Measurements from ENCODE around the gene PATZ1.

PATZ1 gene

GRCh38 chr22:31302006-31302405, 44.1 kb downstream of the PATZ1 start:
- TF ChIP-seq, protein P1, sequence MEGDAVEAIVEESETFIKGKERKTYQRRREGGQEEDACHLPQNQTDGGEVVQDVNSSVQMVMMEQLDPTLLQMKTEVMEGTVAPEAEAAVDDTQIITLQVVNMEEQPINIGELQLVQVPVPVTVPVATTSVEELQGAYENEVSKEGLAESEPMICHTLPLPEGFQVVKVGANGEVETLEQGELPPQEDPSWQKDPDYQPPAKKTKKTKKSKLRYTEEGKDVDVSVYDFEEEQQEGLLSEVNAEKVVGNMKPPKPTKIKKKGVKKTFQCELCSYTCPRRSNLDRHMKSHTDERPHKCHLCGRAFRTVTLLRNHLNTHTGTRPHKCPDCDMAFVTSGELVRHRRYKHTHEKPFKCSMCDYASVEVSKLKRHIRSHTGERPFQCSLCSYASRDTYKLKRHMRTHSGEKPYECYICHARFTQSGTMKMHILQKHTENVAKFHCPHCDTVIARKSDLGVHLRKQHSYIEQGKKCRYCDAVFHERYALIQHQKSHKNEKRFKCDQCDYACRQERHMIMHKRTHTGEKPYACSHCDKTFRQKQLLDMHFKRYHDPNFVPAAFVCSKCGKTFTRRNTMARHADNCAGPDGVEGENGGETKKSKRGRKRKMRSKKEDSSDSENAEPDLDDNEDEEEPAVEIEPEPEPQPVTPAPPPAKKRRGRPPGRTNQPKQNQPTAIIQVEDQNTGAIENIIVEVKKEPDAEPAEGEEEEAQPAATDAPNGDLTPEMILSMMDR (IDR thresholded peaks at IDR 0.05; ENCODE audit: extremely low read depth, missing control alignments) = no peak

DNA sequence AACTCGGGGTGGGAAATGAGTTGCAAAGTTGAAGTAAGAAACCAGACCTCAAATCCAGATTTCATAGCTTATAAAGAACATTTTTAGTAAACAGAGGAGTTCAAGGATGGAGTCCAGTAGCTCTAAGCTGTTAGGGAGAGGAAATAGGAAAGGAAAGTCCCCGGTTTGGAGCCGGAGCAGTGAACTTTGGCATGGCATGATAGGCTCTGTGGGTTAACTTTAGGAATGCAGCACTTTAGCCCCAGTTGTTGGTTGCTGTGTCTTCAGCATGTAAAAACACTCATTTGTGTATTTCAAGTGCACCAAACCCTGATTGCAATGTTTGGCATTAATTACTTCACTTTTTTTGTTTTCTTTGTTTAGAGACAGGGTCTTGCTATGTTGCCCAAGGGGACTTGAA, 45.2 kb downstream of the PATZ1 start:
- no peak for DNase-seq (ENCODE audit: low spot score)
- TF ChIP-seq, protein P1 (IDR thresholded peaks at IDR 0.05; ENCODE audit: extremely low read depth, missing control alignments) = no peak

More at GRCh38 chr22:31302006-31302405, 44.1 kb downstream of the PATZ1 start:
- no peak for DNase-seq (ENCODE audit: low spot score)

- no peak for DNase-seq (ENCODE audit: low spot score)
- TF ChIP-seq, protein P1 (IDR thresholded peaks at IDR 0.05; ENCODE audit: extremely low read depth, missing control alignments) = no peak
These were observed 50.1 kb downstream of the PATZ1 start for GRCh38 chr22:31295831-31296657.

- DNase-seq (ENCODE audit: low spot score) = no peak
- TF ChIP-seq, protein P1 (IDR thresholded peaks at IDR 0.05; ENCODE audit: extremely low read depth, missing control alignments) = no peak
These were observed 50.8 kb downstream of the PATZ1 start for GRCh38 chr22:31295360-31295759.

GRCh38 chr22:31292236-31292989, 53.7 kb downstream of the PATZ1 start, which contains the start of gene PIK3IP1:
TSS of gene PIK3IP1 (minus strand) at chr22:31292488. CDS start at chr22:31292344, 144 bp downstream.
- TF ChIP-seq, protein P1 (IDR thresholded peaks at IDR 0.05; ENCODE audit: extremely low read depth, missing control alignments) = peak; percentile 28
- DNase-seq (ENCODE audit: low spot score) = peak; percentile 82

DNA sequence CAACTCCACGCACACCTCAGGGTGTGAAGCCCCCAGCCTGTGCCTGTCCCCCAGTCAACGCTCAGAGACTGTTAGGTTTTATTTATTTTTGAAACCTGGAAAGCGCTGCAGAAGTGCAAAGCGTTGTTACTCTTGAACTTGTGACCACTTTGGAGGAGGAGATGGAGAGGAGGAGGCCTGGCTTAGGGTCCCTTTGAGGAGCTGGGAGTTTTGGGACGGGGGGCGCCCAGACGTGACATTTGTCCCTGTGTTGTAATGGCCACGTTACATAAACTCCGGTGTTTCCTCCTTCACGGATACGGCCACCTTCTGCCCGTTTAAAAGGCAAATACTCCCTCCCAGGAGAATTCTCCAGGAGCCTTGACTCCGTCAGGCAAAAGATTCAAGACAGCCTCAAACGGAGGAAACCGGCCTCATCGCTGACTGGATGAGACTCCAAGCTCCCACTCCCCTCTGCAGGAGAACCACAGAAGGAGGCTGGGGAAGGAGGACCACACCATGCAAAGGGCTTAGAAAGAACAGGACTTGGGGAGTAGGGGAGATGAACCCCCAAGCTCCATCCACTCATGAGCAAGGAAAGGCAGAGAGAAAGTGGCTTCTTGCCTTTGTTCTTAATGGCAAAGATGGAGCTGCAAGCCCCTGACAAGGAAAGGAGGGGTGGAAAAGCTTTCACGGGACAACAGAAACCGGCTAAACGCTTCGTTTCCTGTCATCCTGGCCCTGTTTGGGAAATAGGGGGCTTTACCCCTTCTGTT, 54.5 kb downstream of the PATZ1 start:
- TF ChIP-seq, protein P1 (IDR thresholded peaks at IDR 0.05; ENCODE audit: extremely low read depth, missing control alignments) = no peak
- DNase-seq (ENCODE audit: low spot score) = no peak

Data from GM20000 (cell line).